NCI-H2227 (cell line): Measurements from ENCODE around the gene MATN1.

Experiments used
- DNase-seq: peaks from one replicate; lab custom pipeline; 2025; ENCODE audit not compliant: unreplicated experiment; lab: John Stamatoyannopoulos, UW

Gene MATN1

GRCh38 chr1:30719406-30720270, 3.7 kb downstream of the MATN1 start:
- DNase-seq, result no peak

- peak; percentile 99 for DNase-seq
Measured at GRCh38 chr1:30718636-30719405, 4.6 kb downstream of the MATN1 start.

GRCh38 chr1:30718091-30718635, 5.2 kb downstream of the MATN1 start:
- peak; percentile 99 for DNase-seq

- DNase-seq, result no peak
Measured at GRCh38 chr1:30716646-30717045, 6.7 kb downstream of the MATN1 start.

GRCh38 chr1:30715886-30716285, 7.5 kb downstream of the MATN1 start:
- no peak for DNase-seq

GRCh38 chr1:30715216-30715615, 8.2 kb downstream of the MATN1 start:
- DNase-seq, result no peak

GRCh38 chr1:30714536-30715090, 8.8 kb downstream of the MATN1 start:
- DNase-seq, result no peak

GRCh38 chr1:30714025-30714424, 9.4 kb downstream of the MATN1 start:
- no peak for DNase-seq

GRCh38 chr1:30713311-30713710, 10.1 kb downstream of the MATN1 start:
- peak; percentile 56 for DNase-seq

GRCh38 chr1:30712583-30712982, 10.8 kb downstream of the MATN1 start:
- DNase-seq, result no peak

GRCh38 chr1:30710407-30710806, 13.0 kb downstream of the MATN1 start:
- DNase-seq, result no peak

GRCh38 chr1:30708361-30708728, 15.0 kb downstream of the MATN1 start:
- DNase-seq, result no peak

- DNase-seq, result peak; percentile 90
Measured at GRCh38 chr1:30707412-30708360, 15.7 kb downstream of the MATN1 start.

- DNase-seq, result peak; percentile 31
Measured at GRCh38 chr1:30706528-30706927, 16.9 kb downstream of the MATN1 start.

- no peak for DNase-seq
Measured at GRCh38 chr1:30705698-30706097, 17.7 kb downstream of the MATN1 start.

- DNase-seq, result no peak
Measured at GRCh38 chr1:30704765-30705509, 18.4 kb downstream of the MATN1 start.

- DNase-seq, result no peak
Measured at GRCh38 chr1:30704271-30704670, 19.1 kb downstream of the MATN1 start.

- no peak for DNase-seq
Measured at GRCh38 chr1:30702823-30703222, 20.6 kb downstream of the MATN1 start.

GRCh38 chr1:30701258-30701633, 22.1 kb downstream of the MATN1 start:
- no peak for DNase-seq
